Keratinocyte (primary cell): Measurements from ENCODE around the gene GPR39.

Source experiments
- CTCF ChIP-seq, 3 experiments: IDR thresholded peaks in 1 of 3; conservative IDR thresholded peaks in 1 of 3; optimal IDR thresholded peaks in 1 of 3; 2 replicates in 2 of 3; 3 replicates in 1 of 3; pipeline versions ENCODE3 to v1.5.1; 2011; ENCODE audit warnings: low read length in 3 of 3, mild to moderate bottlenecking in 3 of 3, moderate library complexity in 2 of 3, control low read depth in 1 of 3, inconsistent platforms in 1 of 3; ENCODE audit not compliant: insufficient read depth in 2 of 3; ENCODE audit errors: extremely low read depth in 1 of 3
- EZH2 ChIP-seq: IDR thresholded peaks from one replicate; pipeline ENCODE4 v1.6.1; 2012; ENCODE audit warnings: inconsistent platforms, mild to moderate bottlenecking, low read length, moderate library complexity

- TF ChIP-seq CTCF (optimal IDR thresholded peaks at IDR 0.05 in 1 of 3, IDR thresholded peaks at IDR 0.05 in 1 of 3, conservative IDR thresholded peaks at IDR 0.05 in 1 of 3; ENCODE audit: extremely low read depth in 1 of 3, insufficient read depth in 2 of 3, low read length in 3 of 3) = no peak
- no peak for TF ChIP-seq EZH2
Measured at GRCh38 chr2:132470746-132471145, 54.1 kb downstream of the GPR39 start.
